Upper lobe of right lung (tissue), 1 donor: Measurements from ENCODE around the gene EYS. TPM values are rescaled to one million over a fixed set of nuclear protein-coding genes. Genes with fewer than 3 reads are reported as not detected.
"Not testable (repeated sequence)": the region's sequence is repeated elsewhere in the genome, so short reads cannot be mapped to it uniquely, and the experiment has no call there.

Source experiments
- ATAC-seq: fragments of 200-7000 bp; cut with Tn5 transposase; one replicate; pipeline ENCODE4 v1.9.1; 2020; ENCODE audit warnings: mild to moderate bottlenecking, moderate library complexity
- DNase-seq: peaks from one replicate; pipeline ENCODE4 v3.0.0-alpha.2; 2020
- H3K27ac ChIP-seq: fragments of 200-600 bp; one replicate; pipeline ENCODE4 v1.8.0; 2022
- H3K27me3 ChIP-seq: fragments of 200-600 bp; one replicate; pipeline ENCODE4 v1.8.0; 2022; ENCODE audit warnings: mild to moderate bottlenecking
- H3K36me3 ChIP-seq: fragments of 200-600 bp; one replicate; pipeline ENCODE4 v1.8.0; 2022
- H3K4me1 ChIP-seq: fragments of 200-600 bp; one replicate; pipeline ENCODE4 v1.8.0; 2022
- H3K4me3 ChIP-seq: fragments of 200-600 bp; one replicate; pipeline ENCODE4 v1.8.0; 2022; ENCODE audit warnings: mild to moderate bottlenecking
- H3K9me3 ChIP-seq: fragments of 200-600 bp; one replicate; pipeline ENCODE4 v1.8.0; 2022
- CTCF ChIP-seq: fragments of 200-600 bp; IDR thresholded peaks from one replicate; pipeline ENCODE4 v1.8.0; 2022; ENCODE audit warnings: antibody characterized with exemption
- intact Hi-C: fragments of 100-400 bp; cut with DNase I; formaldehyde crosslinking; loops from one replicate; pipeline ENCODE4 v1.11.0; 2022
- total RNA-seq: library from RNA; stranded (reverse); fragmentation: NEBNext Ultra II Directional; extraction: Animal tissue kit (Norgen Biotek cat#: 25700); gene quantifications from one replicate; pipeline ENCODE4 v1.2.1, GENCODE V29; 2021
- donor health status: DM: no; HTN: yes; CAD: no; lungs with severe emphysema.

The EYS gene
- total RNA-seq, 1 donor from 2014 or later, result not detected

- no peak for TF ChIP-seq CTCF
- DNase-seq (no peak), ATAC-seq (no peak)
- H3K9me3 ChIP-seq, result no peaks in the 10 kb centered on the region
- no peak overlapping the region for H3K4me3 ChIP-seq
- H3K4me1 ChIP-seq, result no peaks in the 10 kb centered on the region
- intact Hi-C loops, result no loop called here
- no peak overlapping the region for H3K27ac ChIP-seq
- H3K27me3 ChIP-seq, result no peaks in the 10 kb centered on the region
- H3K36me3 ChIP-seq, result no peaks in the 10 kb centered on the region
Observed at GRCh38 chr6:63745784-63746183, 1961.2 kb downstream of the EYS start.

GRCh38 chr6:63744810-63745209, 1962.2 kb downstream of the EYS start:
- H3K36me3 ChIP-seq, result no peaks in the 10 kb centered on the region
- no peak for TF ChIP-seq CTCF
- H3K27me3 ChIP-seq, result no peaks in the 10 kb centered on the region
- no peak overlapping the region for H3K4me3 ChIP-seq
- intact Hi-C loops, result no loop called here
- H3K9me3 ChIP-seq, result no peaks in the 10 kb centered on the region
- ATAC-seq (no peak), DNase-seq (no peak)
- H3K4me1 ChIP-seq, result no peaks in the 10 kb centered on the region
- no peak overlapping the region for H3K27ac ChIP-seq

DNA sequence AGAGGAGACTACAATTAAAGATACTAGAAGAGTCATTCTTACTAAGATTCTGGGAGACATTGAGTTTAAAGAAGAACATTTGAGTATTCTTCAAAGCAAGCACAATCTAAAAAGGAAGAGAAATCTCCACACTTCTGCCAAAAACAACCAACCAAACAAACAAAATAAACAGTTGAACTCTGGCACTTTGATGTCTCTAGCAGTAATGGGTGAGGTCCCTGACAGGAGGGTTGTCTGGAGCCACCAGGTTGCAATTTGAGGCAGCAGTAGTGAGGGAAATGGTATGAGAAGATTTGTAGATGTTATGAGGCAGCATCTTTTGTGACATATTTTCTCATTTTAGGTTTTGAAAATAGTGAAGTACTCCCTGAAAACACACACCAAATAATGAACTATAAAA, 1963.3 kb downstream of the EYS start:
- intact Hi-C loops, result no loop called here
- no peak for ATAC-seq
- no peak overlapping the region for H3K27ac ChIP-seq
- no peak for TF ChIP-seq CTCF
- no peaks in the 10 kb centered on the region for H3K4me1 ChIP-seq
- H3K36me3 ChIP-seq, result no peaks in the 10 kb centered on the region
- H3K9me3 ChIP-seq, result no peaks in the 10 kb centered on the region
- H3K4me3 ChIP-seq, result no peak overlapping the region
- no peak for DNase-seq
- no peaks in the 10 kb centered on the region for H3K27me3 ChIP-seq

DNA sequence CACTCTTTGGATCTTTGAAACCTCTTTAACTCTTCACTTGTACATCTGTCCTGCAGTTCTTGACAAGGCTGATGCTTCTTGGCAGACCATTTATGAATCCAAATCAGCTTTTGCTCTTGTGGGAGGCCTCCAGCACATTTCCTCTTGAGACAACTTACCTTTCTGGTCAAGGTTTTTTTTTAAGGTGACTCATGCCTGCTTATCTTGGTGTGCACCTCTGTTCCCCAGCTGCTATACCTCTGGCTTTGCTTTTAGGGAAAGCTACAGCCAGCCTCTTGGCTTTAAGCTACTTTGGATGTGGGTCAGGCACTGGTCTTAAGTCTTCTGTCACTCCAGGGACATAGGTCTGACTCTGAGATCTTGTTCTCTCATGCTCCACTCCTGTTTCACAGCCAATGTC, 1965.0 kb downstream of the EYS start:
- intact Hi-C loops, result no loop called here
- TF ChIP-seq CTCF, result no peak

GRCh38 chr6:63740709-63741108, 1966.3 kb downstream of the EYS start:
- TF ChIP-seq CTCF, result no peak
- DNase-seq, result no peak
- ATAC-seq, result no peak

More for the DNA sequence above, 1965.0 kb downstream of the EYS start:
- Histone ChIP-seq H3K4me1 (no peaks in the 10 kb centered on the region), H3K9me3 (no peaks in the 10 kb centered on the region), H3K27me3 (no peaks in the 10 kb centered on the region), H3K4me3 (no peak overlapping the region), H3K27ac (no peak overlapping the region), H3K36me3 (no peaks in the 10 kb centered on the region)
- ATAC-seq, result no peak
- DNase-seq, result no peak

GRCh38 chr6:63739094-63739687, 1967.8 kb downstream of the EYS start:
- H3K27ac ChIP-seq, result no peak overlapping the region
- H3K27me3 ChIP-seq, result no peaks in the 10 kb centered on the region
- no peak overlapping the region for H3K4me3 ChIP-seq
- no peaks in the 10 kb centered on the region for H3K36me3 ChIP-seq
- ATAC-seq (no peak), DNase-seq (no peak)
- H3K9me3 ChIP-seq, result no peaks in the 10 kb centered on the region
- no peaks in the 10 kb centered on the region for H3K4me1 ChIP-seq
- intact Hi-C loops, result no loop called here
- no peak for TF ChIP-seq CTCF

More at GRCh38 chr6:63740709-63741108, 1966.3 kb downstream of the EYS start:
- no peaks in the 10 kb centered on the region for H3K27me3 ChIP-seq
- no peaks in the 10 kb centered on the region for H3K9me3 ChIP-seq
- no peaks in the 10 kb centered on the region for H3K4me1 ChIP-seq
- H3K27ac ChIP-seq, result no peak overlapping the region
- H3K4me3 ChIP-seq, result no peak overlapping the region
- intact Hi-C loops, result no loop called here
- no peaks in the 10 kb centered on the region for H3K36me3 ChIP-seq

- ATAC-seq, DNase-seq, H3K4me1 ChIP-seq, intact Hi-C loops, H3K36me3 ChIP-seq, H3K4me3 ChIP-seq, H3K9me3 ChIP-seq, H3K27ac ChIP-seq, H3K27me3 ChIP-seq: not testable (repeated sequence)
Observed at GRCh38 chr6:63738190-63738589, 1968.8 kb downstream of the EYS start.
